SU-DHL-6 (cell line): ENCODE data around the gene SEPTIN1.
A peak's percentile ranks its signal among the peaks of the same experiment; 100 is the strongest.

Source experiments
- EZH2phosphoT487 ChIP-seq: fragments of 200-600 bp; sonication (generic), shearing (Covaris generic); conservative IDR thresholded peaks from 2 replicates; pipeline ENCODE4 v1.6.1; 2018; ENCODE audit warnings: mild to moderate bottlenecking, antibody characterized with exemption, low read length, moderate library complexity, mixed read lengths
- TF ChIP-seq, protein P1 (sequence below): fragments of 200-600 bp; sonication (generic); IDR thresholded peaks from one replicate; pipeline ENCODE4 v1.5.1; 2017; ENCODE audit warnings: antibody characterized with exemption, mild to moderate bottlenecking, low read length, moderate library complexity; ENCODE audit not compliant: insufficient read depth, poor library complexity, severe bottlenecking

- TF ChIP-seq, protein P1, sequence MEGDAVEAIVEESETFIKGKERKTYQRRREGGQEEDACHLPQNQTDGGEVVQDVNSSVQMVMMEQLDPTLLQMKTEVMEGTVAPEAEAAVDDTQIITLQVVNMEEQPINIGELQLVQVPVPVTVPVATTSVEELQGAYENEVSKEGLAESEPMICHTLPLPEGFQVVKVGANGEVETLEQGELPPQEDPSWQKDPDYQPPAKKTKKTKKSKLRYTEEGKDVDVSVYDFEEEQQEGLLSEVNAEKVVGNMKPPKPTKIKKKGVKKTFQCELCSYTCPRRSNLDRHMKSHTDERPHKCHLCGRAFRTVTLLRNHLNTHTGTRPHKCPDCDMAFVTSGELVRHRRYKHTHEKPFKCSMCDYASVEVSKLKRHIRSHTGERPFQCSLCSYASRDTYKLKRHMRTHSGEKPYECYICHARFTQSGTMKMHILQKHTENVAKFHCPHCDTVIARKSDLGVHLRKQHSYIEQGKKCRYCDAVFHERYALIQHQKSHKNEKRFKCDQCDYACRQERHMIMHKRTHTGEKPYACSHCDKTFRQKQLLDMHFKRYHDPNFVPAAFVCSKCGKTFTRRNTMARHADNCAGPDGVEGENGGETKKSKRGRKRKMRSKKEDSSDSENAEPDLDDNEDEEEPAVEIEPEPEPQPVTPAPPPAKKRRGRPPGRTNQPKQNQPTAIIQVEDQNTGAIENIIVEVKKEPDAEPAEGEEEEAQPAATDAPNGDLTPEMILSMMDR = peak; percentile 12
- no peak for TF ChIP-seq EZH2phosphoT487
Observed at GRCh38 chr16:30417529-30418349, 35.4 kb upstream of the SEPTIN1 start.
